HepG2 (cell line): ENCODE results near the gene ADAM19. TPM values are rescaled to one million over a fixed set of nuclear protein-coding genes. Genes with fewer than 3 reads are reported as not detected.

Source experiments
- ATAC-seq: fragments of 200-7000 bp; cut with Tn5 transposase; 3 replicates; pipeline ENCODE4 v1.9.1; 2020; ENCODE audit warnings: mild to moderate bottlenecking, moderate library complexity
- BruUV-seq: library from RNA; stranded (reverse); fragments of 400-500 nt; replicated peaks from 2 replicates; lab custom pipeline; 2021; lab: Mats Ljungman, UMichigan
- CTCF ChIA-PET: fragments of 300-600 bp; formaldehyde crosslinking; extraction: SDS; loops from one replicate; lab custom pipeline; 2021; ENCODE audit warnings: low total read pairs, inconsistent platforms, low intra/inter-chr PET ratio; lab: Yijun Ruan, JAX
- POLR2A ChIA-PET: fragments of 350-600 bp; sonication (Branson Sonifier 250); formaldehyde crosslinking; loops from one replicate; lab custom pipeline; 2020; ENCODE audit warnings: antibody characterized with exemption, inconsistent platforms; lab: Yijun Ruan, JAX
- DNase-seq: peaks from one replicate; pipeline ENCODE4 v3.0.0-alpha.2; 2015; ENCODE audit warnings: low spot score
- FAIRE-seq: peaks from 3 replicates; lab custom pipeline; 2011; peaks lifted over from hg19 to GRCh38; lab: Jason Lieb, UNC
- H2AFZ ChIP-seq: one replicate; pipeline ENCODE4 v1.6.1; 2011; ENCODE audit warnings: low read length, inconsistent platforms
- H3K27ac ChIP-seq: fragments of 300-600 bp; 3 replicates; pipeline ENCODE4 v1.8.0; 2011; ENCODE audit warnings: mixed run types, mild to moderate bottlenecking, mixed read lengths, low read length, inconsistent platforms; ENCODE audit not compliant: insufficient read depth; ENCODE audit errors: extremely low read length
- H3K27me3 ChIP-seq, 2 experiments: fragments of 200-600 bp in 1 of 2; 2 replicates in 1 of 2; 3 replicates in 1 of 2; pipeline versions ENCODE4 v1.6.0 to v1.8.0; 2011; ENCODE audit warnings: low read length in 2 of 2, mild to moderate bottlenecking in 2 of 2, moderate library complexity in 2 of 2, inconsistent platforms in 1 of 2; ENCODE audit not compliant: insufficient read depth in 2 of 2, control insufficient read depth in 1 of 2
- H3K36me3 ChIP-seq, 2 experiments: fragments of 200-600 bp in 1 of 2; replicated peaks in 1 of 2; 2 replicates in 1 of 2; 3 replicates in 1 of 2; pipeline versions ENCODE4 v1.5.1 to v1.8.0; 2011; ENCODE audit warnings: low read length in 2 of 2, inconsistent platforms in 1 of 2; ENCODE audit not compliant: insufficient read depth in 2 of 2, control insufficient read depth in 1 of 2
- H3K4me1 ChIP-seq: 2 replicates; pipeline ENCODE4 v1.5.1; 2012; ENCODE audit warnings: low read length, inconsistent platforms; ENCODE audit not compliant: insufficient read depth
- H3K4me2 ChIP-seq: 2 replicates; pipeline ENCODE4 v1.6.0; 2011; ENCODE audit warnings: low read depth, low read length, inconsistent platforms
- H3K4me3 ChIP-seq, 3 experiments: fragments of 200-600 bp in 1 of 3; sonication (generic), shearing (Covaris generic) in 1 of 3; replicated peaks in 1 of 3; 2 replicates each; pipeline ENCODE4 v1.5.1; 2011 to 2016; ENCODE audit warnings: low read length in 3 of 3, inconsistent platforms in 2 of 3, low read depth in 2 of 3, mild to moderate bottlenecking in 2 of 3, control low read depth in 1 of 3, mixed read lengths in 1 of 3; ENCODE audit not compliant: insufficient read depth in 1 of 3
- H3K79me2 ChIP-seq: one replicate; pipeline ENCODE4 v1.6.1; 2011; ENCODE audit warnings: low read length, inconsistent platforms; ENCODE audit not compliant: insufficient read depth
- H3K9ac ChIP-seq: 2 replicates; pipeline ENCODE4 v1.6.0; 2011; ENCODE audit warnings: mild to moderate bottlenecking, low read depth, low read length, inconsistent platforms; ENCODE audit not compliant: insufficient read depth
- H3K9me3 ChIP-seq: 2 replicates; pipeline ENCODE4 v1.5.1; 2012; ENCODE audit warnings: mild to moderate bottlenecking, low read length
- H4K20me1 ChIP-seq: 2 replicates; pipeline ENCODE4 v1.6.0; 2011; ENCODE audit warnings: inconsistent platforms, mild to moderate bottlenecking, low read length, moderate library complexity; ENCODE audit not compliant: insufficient read depth
- CBX5 ChIP-seq: sonication (generic); formaldehyde crosslinking; IDR thresholded peaks from 2 replicates; pipeline ENCODE4 v1.4.0; 2020; ENCODE audit warnings: missing genetic modification reagents, borderline replicate concordance
- FLYWCH1 ChIP-seq: sonication (generic); formaldehyde crosslinking; IDR thresholded peaks from 2 replicates; pipeline ENCODE4 v1.8.1; 2023; ENCODE audit warnings: mild to moderate bottlenecking, missing genetic modification reagents
- GLMP ChIP-seq: sonication (generic); formaldehyde crosslinking; IDR thresholded peaks from 2 replicates; pipeline ENCODE4 v1.9.0; 2021; ENCODE audit warnings: missing genetic modification reagents, mild to moderate bottlenecking, borderline replicate concordance
- GTF2F1 ChIP-seq: fragments of 150-350 bp; IDR thresholded peaks from 2 replicates; pipeline ENCODE4 v1.6.1; 2014; ENCODE audit warnings: low read length
- IRF1 ChIP-seq: sonication (generic); formaldehyde crosslinking; IDR thresholded peaks from 2 replicates; pipeline ENCODE4 v1.4.0; 2020; ENCODE audit warnings: low read depth, mild to moderate bottlenecking, missing genetic modification reagents
- ISX ChIP-seq: sonication (generic); formaldehyde crosslinking; conservative IDR thresholded peaks from 2 replicates; pipeline ENCODE4 v1.5.0; 2020; ENCODE audit warnings: missing genetic modification reagents
- KAT8 ChIP-seq: IDR thresholded peaks from 2 replicates; pipeline ENCODE4 v1.6.1; 2016; ENCODE audit warnings: missing genetic modification reagents, missing compliant biosample characterization
- KDM2A ChIP-seq: sonication (generic); formaldehyde crosslinking; IDR thresholded peaks from 2 replicates; pipeline ENCODE4 v1.4.0; 2020; ENCODE audit warnings: low read depth, missing genetic modification reagents, borderline replicate concordance
- KLF11 ChIP-seq: IDR thresholded peaks from 2 replicates; pipeline ENCODE4 v1.6.1; 2016; ENCODE audit warnings: missing compliant biosample characterization
- KLF15 ChIP-seq: sonication (generic); formaldehyde crosslinking; IDR thresholded peaks from 2 replicates; pipeline ENCODE4 v1.8.1; 2023; ENCODE audit warnings: borderline replicate concordance, mild to moderate bottlenecking, inconsistent platforms, missing genetic modification reagents, mixed read lengths
- MTA3 ChIP-seq: sonication (generic); formaldehyde crosslinking; IDR thresholded peaks from 2 replicates; pipeline ENCODE4 v1.4.0; 2020; ENCODE audit warnings: missing genetic modification reagents
- SAP130 ChIP-seq: IDR thresholded peaks from 2 replicates; pipeline ENCODE4 v1.6.1; 2016; ENCODE audit warnings: low read depth
- SETDB1 ChIP-seq: sonication (generic); formaldehyde crosslinking; IDR thresholded peaks from 2 replicates; pipeline ENCODE4 v1.5.1; 2020; ENCODE audit warnings: missing genetic modification reagents, mild to moderate bottlenecking, borderline replicate concordance
- SRSF4 ChIP-seq: fragments of 200-400 bp; formaldehyde crosslinking; IDR thresholded peaks from one replicate; pipeline ENCODE4 v1.6.1; 2018; ENCODE audit warnings: mild to moderate bottlenecking, low read depth, low read length, moderate library complexity; ENCODE audit not compliant: poor library complexity, severe bottlenecking
- TERF1 ChIP-seq: sonication (generic); formaldehyde crosslinking; IDR thresholded peaks from 2 replicates; pipeline ENCODE4 v1.8.0; 2022; ENCODE audit warnings: mild to moderate bottlenecking, missing genetic modification reagents, moderate library complexity
- TGIF2 ChIP-seq: IDR thresholded peaks from 2 replicates; pipeline ENCODE4 v1.6.1; 2016; ENCODE audit warnings: control low read depth, missing compliant biosample characterization
- ZBTB39 ChIP-seq: sonication (generic); formaldehyde crosslinking; IDR thresholded peaks from 2 replicates; pipeline ENCODE4 v1.5.0; 2020; ENCODE audit warnings: missing genetic modification reagents
- ZNF496 ChIP-seq: sonication (generic); formaldehyde crosslinking; IDR thresholded peaks from 2 replicates; pipeline ENCODE4 v1.8.1; 2023; ENCODE audit warnings: mild to moderate bottlenecking, moderate library complexity, missing genetic modification reagents; ENCODE audit not compliant: insufficient replicate concordance
- ZNF878 ChIP-seq: sonication (generic); formaldehyde crosslinking; IDR thresholded peaks from 2 replicates; pipeline ENCODE4 v1.8.1; 2023; ENCODE audit warnings: mild to moderate bottlenecking, missing genetic modification reagents, moderate library complexity
- WGBS: methylation state at CpG from one replicate; pipeline ENCODE4 v1.1.6; 2017; ENCODE audit warnings: low lambda C conversion rate; 5-methylcytosine and 5-hydroxymethylcytosine counted together
- in situ Hi-C: cut with HindIII; loops from 2 replicates; pipeline ENCODE4 v1.10.0; 2017; ENCODE audit warnings: low pct_unique_long_range_greater_than_20kb; ENCODE audit not compliant: extremely low pct_ligation_motif_present
- intact Hi-C: fragments of 100-400 bp; cut with micrococcal nuclease; formaldehyde crosslinking; loops from one replicate; pipeline ENCODE4 v1.10.0; 2022; ENCODE audit not compliant: unreplicated experiment
- polyA plus RNA-seq, 8 experiments: library from polyadenylated mRNA; depleted of rRNA in 3 of 8; stranded (reverse) in 7 of 8; unstranded in 1 of 8; fragments of >200 nt; fragmentation: Illumina TruSeq in 4 of 8; extraction: Trizol in 4 of 8; gene quantifications; 2 replicates each; pipeline versions ENCODE4 v1.2.1 to v1.2.3, GENCODE V29; 2011 to 2016; ENCODE audit warnings: low read depth in 4 of 8, missing spikeins in 1 of 8, mixed read lengths in 1 of 8; ENCODE audit not compliant: insufficient read depth in 1 of 8
- total RNA-seq, 5 experiments: library from RNA; depleted of rRNA; stranded (reverse); fragments of >200 nt; fragmentation: Illumina TruSeq; extraction: Trizol; gene quantifications; 2 replicates each; pipeline ENCODE4 v1.2.3, GENCODE V29; 2016; ENCODE audit warnings: low read depth in 1 of 5

ADAM19 gene
- total and polyA plus RNA-seq, 2 of the 13 experiments (the other 11 are each of a cell fraction or from before 2014, with no cell fraction given): 0.38 to 0.74 TPM

- TF ChIP-seq MTA3: no peak
- TF ChIP-seq SRSF4: no peak
- TF ChIP-seq KDM2A (CRISPR knock-in tag): no peak
- TF ChIP-seq GLMP (CRISPR knock-in tag): no peak
These were observed 31.0 kb downstream of the ADAM19 start (continued) for GRCh38 chr5:157544623-157544989.

- H3K9ac ChIP-seq: no peak overlapping the region
- no TSS peak for BruUV-seq
- H4K20me1 ChIP-seq: no peaks in the 10 kb centered on the region
- in situ Hi-C loops (no loop called here), intact Hi-C loops (no loop called here)
- no peak for DNase-seq
- no peak overlapping the region for H3K4me2 ChIP-seq
- WGBS: 42% methylated on average over 9 of the region's 10 CpGs
- H3K27me3 ChIP-seq: peaks cover 0 to 1% of the 10 kb centered on the region in 2 experiments; a peak in 1 of 5 replicates
- ATAC-seq: no peak
- no peaks in the 10 kb centered on the region for H3K9me3 ChIP-seq
- no peak overlapping the region for H3K27ac ChIP-seq
- CTCF ChIA-PET: no interaction called here
- H3K4me1 ChIP-seq: 0 out of 2 replicates have a peak, but pooled peaks cover 6% of the 10 kb centered on the region
- FAIRE-seq: no peak
- POLR2A ChIA-PET: no interaction called here
- H3K36me3 ChIP-seq: no peaks in the 10 kb centered on the region
- no peak overlapping the region for H3K4me3 ChIP-seq
- no peak overlapping the region for H2AFZ ChIP-seq
- no peaks in the 10 kb centered on the region for H3K79me2 ChIP-seq
- TF ChIP-seq ZNF496 (CRISPR knock-in tag) (no peak), KAT8 (CRISPR knock-in tag) (no peak), FLYWCH1 (CRISPR knock-in tag) (no peak), ZBTB39 (CRISPR knock-in tag) (no peak), KLF11 (CRISPR knock-in tag) (no peak), SETDB1 (CRISPR knock-in tag) (no peak), KLF15 (CRISPR knock-in tag) (no peak), ISX (CRISPR knock-in tag) (no peak), IRF1 (CRISPR knock-in tag) (no peak), SAP130 (CRISPR knock-in tag) (no peak), TGIF2 (CRISPR knock-in tag) (no peak), CBX5 (CRISPR knock-in tag) (no peak), ZNF878 (CRISPR knock-in tag) (no peak), TERF1 (no peak), GTF2F1 (no peak)
These were observed 31.6 kb downstream of the ADAM19 start for GRCh38 chr5:157543825-157544622.
